GM18519 (cell line): ENCODE data around the gene ZNF507.
A peak's percentile ranks its signal among the peaks of the same experiment; 100 is the strongest.

ENCODE experiments used
- ATAC-seq: cut with Tn5 transposase; IDR thresholded peaks from one replicate; pipeline ENCODE4 v1.9.1; 2021; ENCODE audit warnings: mild to moderate bottlenecking, moderate library complexity; ENCODE audit not compliant: unreplicated experiment, low FRiP score

ZNF507 gene

DNA sequence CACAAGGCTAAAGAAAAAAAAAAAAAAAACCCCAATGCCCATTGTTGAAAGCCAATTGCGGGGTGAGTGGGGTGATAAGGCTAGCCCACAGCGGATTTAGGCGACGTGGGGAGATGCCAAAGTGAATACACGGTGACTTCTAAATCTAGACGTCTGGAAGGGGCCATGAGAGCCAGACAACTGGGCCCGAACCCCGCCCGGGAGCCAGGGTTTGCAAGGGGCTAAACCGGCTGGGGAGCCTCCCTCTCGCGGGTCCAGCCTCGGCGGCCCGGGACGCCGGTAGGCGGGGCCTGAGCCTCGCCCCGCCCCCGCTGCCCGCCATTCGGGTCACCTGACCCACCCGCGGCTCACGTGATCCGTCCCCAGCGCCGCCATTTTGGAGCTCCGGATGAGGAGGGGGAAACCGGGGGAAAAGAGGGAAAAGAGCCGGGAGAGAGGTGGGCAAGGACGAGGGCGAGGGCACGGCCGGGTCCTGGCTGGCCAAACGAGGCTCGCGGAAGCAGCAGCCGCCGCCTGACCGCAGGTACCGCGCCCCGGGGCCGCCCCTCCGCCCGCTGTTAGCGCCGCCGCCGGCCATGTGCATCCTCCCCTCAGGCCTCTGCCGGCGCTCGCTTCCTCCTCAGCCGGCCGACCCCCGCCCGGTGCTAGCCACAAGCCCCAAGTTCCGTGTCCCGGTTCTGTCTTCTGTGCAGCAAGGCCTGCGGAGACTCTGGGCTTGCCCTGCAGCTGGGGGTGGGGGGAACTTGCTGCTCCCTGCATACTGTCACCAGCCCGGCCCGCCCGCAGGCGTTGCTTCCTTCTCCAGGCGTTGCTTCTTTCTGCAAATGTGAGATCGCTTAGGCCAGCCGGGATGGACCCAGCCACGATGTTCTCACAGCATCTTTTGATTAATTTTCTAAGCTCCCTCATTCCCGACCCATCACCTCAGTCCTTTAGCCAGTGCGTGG lies at the start of gene ZNF507:
TSS of gene ZNF507 (plus strand) at position 350 of the 947 bp plus-strand sequence. CDS start 7,221 bp downstream, outside the sequence.
- peak; percentile 59 for ATAC-seq

DNA sequence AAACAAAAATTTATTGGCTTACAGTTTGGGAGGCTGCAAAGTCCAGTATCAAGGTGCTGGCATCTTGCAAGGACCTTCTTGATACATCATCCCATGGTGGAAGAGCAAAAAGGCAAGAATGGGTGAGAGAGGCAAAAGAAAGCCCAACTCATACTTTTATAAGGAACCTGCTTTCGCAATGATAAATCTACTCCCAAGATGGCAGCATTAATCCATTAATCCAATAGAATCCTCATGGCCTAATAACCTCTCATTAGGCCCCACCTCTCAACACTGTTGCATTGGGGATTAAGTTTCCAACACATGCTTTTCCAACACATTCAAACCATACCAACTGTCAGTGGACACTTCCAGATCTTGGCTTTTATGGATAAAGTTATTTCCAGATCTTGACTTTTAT lies 48.7 kb upstream of the ZNF507 start:
- no peak for ATAC-seq

DNA sequence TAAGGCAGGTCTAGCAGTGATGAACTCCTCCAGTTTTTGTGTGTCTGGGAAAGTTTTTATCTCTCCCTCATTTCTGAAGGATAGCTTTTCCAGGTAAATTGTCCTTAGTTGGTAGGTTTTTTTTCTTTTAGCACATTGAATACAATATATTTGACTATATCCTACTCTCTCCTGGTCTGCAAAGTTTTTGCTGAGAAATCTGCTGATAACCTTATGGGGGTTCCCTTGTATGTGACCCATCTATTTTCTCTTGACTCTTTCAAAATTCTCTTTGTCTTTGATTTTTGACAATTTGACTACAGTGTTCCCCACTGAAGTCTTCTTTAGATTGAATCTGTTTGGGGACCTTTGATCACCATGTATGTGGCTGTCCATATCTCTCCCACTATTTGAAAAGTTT lies 42.6 kb upstream of the ZNF507 start:
- ATAC-seq, result no peak

DNA sequence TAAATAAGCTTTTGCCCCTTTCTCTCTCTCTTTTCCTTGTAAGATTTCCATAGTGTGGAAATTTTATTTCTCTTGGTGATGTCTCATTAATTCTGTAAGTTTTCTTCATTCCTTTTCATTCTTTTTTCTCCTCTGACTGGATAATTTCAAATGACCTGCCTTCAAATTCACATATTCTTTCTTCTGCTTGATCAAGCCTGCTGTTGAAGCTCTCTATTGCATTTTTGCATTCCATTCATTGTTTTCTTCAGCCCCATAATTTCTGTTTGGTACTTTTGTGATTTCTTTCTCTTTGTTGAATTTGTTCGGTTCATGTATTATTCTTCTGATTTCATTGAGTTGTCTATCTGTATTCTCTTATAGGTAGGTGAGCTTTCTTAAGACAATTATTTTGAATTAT lies 42.2 kb upstream of the ZNF507 start:
- no peak for ATAC-seq

DNA sequence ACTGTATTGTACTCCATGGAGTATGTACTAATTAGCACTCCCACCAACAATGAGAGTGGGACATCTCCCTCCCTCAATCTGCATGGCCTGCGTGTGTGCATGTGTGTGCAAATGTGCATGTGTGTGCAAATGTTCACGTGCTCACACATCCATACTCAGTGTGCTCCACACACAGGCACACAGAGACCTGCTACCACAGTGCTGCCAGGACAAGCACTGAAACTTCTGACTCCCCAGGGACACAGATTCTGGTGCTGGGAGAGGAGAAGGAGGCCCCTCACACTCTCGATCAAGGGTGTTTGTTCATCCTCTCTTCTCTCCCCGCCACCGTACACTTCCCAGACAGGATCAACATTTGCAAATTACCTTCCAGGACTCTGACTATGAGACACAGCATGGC lies 37.8 kb upstream of the ZNF507 start:
- ATAC-seq, result no peak

DNA sequence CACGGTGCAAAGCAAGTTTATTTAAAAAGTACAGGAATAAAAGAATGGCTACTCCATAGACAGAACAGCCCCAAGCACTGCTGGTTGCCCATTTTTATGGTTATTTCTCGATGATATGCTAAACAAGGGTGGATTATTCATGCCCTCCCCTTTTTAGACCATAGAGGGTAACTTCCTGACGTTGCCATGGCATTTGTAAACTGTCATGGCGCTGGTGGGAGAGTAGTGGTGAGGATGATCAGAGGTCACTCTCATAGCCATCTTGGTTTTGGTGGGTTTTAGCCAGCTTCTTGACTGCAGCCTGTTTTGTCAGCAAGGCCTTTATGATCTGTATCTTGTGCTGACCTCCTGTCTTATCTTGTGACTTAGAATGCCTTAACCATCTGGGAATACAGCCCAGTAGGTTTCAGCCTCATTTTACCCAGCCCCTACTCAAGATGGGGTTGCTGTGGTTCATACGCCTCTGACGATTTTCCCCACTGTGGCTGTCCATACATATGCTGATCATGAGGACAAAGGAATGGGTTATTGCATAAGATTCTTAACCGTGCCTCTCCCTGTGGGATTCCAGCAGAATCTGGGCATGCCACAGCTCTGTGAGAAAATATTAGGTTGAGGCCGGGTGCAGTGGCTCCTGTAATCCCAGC lies 36.9 kb upstream of the ZNF507 start:
- ATAC-seq, result no peak

DNA sequence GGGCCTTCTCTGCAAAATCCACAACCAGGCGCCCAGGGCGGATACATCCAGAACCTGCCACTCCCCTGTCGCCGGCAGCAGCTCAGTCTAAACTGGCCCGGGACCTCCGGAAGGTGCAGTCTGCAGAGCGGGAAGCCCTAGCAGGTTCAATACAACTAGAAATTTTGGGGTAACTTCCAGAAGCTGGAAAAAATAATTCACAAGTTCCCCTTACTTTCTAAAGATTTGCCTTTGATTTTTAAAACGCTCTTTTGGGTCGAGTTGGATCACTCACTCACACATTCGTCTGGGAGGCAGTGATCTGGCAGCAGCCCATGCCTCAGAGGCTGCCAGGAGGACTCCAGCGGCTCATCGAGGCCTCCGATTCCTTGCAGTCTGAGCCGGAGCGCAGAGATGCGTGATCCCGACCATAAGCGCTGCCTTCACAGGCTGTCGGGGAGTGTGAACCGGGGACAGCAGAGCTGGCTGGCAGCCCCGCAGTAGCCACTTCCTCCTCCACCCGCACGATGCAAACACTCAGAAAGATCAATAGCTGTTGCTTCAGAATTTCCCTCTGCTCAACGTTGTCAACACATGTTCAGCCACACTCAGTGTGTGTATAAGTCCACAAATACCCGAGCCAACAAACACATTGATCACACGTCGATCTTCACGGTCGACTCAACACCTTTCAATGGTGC lies 35.6 kb upstream of the ZNF507 start:
- no peak for ATAC-seq

DNA sequence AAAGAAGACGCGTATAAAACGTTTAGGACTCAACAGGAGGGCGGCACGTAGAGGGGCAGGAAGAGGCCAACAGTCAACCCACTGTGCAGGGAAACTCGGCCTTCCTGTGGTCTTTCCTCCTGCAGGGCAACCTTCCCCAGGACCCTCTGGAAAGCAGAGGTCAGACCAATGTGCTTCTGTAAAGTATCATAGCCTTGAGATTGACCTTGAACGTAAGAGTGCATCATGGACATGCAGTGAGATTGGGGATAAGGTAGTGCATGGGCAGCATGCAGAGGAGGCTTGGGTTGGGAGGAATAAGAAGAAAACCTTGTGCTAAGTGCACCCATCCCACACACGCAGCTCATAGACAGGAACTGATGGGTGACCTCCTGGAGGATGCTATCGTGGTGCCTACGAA lies 34.0 kb upstream of the ZNF507 start:
- no peak for ATAC-seq

DNA sequence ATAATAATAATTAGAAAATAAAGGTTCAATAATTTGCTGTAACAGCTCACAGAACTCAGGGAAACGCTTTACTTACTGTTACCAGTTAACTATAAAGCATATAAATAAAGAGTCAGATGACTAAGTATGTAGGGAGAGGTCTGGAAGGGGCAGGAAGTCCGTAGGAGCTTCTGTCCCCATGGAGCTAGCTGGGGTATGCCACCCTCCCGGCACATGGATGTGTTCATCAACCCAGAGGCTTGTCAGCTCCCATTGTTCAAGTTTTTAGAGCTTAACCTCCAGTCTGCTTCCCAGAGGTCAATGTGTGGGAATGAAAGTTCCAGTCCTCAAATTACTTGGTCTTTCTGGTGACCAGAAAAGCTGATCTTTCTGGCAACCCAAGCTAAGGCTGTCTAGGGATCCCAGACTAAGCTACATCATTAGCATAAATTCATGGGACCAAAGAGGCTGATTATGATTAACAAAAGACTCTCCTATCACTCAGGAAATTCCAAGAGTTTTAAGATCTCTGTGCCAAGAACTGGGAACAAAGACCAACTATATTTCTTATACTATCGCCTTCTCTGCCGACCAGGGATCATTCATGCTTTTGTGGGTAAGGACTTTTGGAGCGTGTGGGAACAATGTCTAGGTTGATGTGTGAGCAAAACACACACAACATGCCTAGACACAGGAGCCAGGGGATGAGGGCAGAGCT lies 31.7 kb upstream of the ZNF507 start:
- no peak for ATAC-seq

DNA sequence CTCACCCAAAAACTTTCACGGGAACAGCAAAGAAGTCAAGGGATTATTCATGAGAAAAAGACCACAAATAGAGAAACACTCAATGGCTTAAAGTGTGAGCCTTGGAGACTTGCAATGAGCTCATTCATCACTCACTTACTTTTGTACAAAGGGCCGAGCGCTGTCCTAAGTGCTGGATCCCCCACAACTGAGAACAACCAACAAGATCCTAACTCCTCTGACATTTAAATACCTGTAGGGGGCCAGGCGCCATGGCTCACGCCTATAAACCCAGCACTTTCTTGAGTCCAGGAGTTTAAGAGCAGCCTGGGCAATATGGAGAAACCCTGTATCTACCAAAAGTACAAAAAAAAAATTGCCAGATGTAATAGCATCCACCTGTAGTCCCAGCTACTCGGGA lies 29.4 kb upstream of the ZNF507 start:
- ATAC-seq, result no peak

DNA sequence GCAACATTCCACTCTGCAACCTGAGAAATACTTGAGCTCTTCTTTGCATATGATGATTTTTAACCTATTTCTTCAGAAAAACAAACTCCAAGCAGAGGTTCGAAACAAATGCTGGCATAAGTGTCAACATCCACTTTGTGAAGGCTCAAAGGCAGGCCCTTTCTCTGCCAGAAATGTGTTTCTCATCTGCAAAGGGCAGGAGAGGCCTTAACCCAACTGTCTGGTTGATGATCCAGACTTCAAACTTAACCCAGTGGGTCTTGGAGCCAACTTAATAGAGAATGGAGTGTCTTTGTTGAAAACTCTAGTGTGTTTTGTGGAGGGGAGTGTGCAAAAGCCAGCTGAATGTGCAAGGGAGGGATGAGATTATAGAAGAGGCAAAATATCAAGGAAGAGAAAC lies 28.3 kb upstream of the ZNF507 start:
- ATAC-seq, result no peak

DNA sequence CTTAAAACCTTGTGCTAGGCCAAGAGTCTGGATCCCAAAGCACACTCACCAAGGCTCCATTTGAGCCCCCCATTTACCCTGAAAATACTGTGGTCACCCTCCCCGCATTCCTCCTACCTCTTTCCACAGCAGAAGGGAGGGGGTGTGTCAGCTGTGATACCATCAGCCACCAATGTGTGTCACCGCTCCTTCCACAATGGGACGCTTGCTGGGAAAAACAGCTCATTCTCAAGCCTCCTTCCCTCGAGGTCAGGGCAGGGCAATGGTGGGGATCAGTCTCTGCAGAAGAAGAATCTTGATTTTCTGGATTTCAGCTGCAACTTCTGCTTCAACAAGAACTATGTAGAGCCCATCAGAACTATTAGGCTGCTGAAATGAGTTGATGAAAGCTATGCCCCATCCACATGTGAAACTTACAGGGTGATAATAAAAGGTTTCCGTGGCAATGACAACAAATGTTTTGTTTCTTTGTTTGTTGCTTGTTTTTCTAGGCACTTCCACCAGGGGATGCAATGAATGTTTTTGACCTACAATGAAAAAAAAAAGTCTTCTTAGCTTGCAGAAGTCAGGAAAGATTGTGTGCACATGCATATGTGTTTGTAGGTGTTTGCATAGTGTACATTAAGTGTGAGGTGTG lies 26.4 kb upstream of the ZNF507 start:
- ATAC-seq, result no peak

DNA sequence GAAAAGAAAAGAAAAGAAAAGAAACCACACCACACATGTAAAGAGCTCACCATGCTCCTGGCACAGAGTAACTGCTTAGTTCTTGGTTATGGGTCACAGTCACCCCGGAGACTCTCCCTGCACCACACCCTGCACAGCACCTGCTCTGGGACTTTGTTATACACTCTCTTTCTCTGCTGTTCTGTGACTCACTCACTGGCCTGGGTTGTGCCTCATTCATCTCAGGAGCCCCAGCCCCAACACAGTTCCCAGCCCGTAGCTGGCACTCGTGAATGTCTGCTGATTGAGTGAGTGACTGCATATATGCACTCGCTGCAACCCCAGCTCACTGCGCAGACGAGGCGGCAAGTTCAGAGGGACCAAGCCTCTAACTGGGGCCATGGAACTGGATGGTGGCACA lies 22.9 kb upstream of the ZNF507 start:
- ATAC-seq, result no peak

DNA sequence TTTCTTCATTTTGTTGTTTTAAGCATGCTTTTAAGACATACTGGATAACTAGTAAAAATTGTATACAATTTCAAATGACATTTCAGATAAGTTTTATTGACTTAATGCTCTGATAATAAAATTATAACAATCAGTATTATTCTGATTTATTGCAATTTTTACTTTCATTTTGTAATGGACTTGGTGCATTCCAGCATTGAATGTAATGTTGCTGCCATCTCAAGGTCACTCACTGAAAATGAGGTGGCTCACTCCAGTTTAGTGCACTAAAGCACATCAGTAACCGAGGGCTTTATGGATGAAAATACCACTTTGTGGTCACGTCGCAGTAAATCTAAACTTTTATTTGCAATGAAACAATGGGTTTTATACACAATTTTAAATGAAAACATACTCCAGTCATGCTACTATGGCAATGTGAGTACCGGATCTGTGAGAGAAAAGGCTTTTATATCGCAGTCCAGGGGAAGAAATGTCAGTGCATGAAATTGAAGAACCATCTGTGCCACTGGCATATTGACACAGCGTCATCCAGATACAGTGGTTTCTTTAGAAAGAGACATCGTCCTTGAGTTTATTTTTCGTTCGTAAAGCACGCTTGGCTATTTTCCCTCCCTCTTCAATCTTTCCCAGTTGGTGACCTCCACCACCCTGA lies 20.7 kb upstream of the ZNF507 start:
- ATAC-seq, result no peak

DNA sequence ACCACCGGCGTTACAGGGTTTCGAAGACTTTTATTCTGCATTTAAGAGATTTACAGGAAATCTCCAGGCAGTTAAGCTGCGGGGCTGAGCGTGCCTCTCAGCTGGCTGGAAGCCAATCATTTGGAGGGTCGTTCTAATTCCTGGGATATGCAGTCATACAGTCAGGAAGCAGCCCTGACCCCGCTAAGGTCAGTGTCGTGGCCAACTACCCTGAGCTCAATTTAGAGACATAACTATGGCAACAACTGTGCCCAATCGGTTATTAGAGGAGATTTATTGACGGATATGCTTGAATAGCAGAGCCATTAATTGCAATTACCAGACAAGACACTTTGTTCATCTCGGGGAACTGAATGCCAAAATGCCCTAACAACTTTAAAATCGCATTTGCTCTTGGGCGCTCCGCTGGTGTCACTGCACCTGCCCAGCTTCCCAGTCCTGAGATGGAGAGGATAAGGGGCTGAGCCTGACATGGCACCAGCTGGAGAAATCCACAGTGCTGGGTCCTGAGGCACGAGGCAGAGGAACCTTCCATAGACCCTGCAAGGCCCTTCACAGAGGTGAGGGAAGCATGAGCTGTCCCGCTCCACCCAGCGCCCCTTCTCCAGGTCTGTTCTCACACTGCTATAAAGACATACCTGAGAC lies 15.1 kb upstream of the ZNF507 start:
- ATAC-seq, result no peak

DNA sequence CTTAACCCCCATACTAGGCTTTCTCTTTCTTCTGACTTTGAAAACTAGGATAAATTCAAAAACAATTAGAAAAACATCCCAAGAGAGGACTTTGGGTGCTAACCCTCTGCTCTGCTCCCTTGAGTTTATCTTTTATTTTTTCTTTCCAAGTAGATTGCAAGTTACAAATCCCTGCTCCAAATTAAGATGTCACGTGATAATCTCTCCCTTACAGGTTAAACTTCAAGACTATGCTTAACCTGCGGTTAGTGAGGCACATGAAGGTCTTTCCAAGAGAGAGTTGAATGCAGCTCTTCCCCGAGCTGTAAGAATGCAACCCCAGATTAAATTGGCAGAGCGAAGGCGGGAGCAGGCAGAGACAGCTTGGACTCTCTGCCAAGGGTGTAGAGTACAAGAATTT lies 12.2 kb upstream of the ZNF507 start:
- no peak for ATAC-seq

DNA sequence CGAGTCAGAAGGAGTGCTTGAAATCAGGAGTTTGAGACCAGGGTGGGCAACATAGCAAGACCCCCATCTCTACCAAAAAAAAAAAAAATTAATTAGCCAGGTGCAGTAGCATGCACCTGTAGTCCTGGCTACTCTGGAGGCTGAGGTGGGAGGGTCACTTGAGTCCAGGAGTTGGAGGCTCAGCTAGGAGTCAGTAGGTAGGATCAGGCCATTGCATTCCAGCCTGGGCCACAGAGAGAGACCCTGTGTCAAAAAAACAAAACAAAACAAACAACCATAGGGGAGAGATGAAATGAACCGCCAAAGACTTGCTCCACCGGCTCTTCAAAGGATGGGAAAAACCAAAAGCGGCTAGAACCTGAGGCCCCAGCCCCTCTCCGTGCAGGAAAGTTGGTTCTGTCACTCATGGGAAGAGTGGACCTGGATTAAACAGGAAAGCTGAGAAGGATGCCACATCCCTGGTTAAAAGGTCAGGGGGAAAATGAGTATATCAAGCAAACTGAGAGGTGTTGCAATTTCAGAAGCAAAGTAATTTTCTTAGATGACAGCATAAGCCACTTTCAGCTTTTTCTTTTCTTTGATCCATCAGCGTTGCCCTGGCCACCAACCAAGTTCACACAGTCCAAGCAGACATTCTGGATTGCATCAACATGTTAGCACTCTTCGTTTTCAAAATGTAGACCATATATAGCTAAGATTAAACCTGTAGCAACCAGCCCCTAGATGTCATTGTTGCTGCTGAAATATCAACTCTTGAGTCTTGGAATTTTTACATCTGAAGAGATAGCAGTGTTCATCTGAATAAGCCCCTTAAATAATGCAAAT lies 8.9 kb upstream of the ZNF507 start:
- ATAC-seq, result no peak

DNA sequence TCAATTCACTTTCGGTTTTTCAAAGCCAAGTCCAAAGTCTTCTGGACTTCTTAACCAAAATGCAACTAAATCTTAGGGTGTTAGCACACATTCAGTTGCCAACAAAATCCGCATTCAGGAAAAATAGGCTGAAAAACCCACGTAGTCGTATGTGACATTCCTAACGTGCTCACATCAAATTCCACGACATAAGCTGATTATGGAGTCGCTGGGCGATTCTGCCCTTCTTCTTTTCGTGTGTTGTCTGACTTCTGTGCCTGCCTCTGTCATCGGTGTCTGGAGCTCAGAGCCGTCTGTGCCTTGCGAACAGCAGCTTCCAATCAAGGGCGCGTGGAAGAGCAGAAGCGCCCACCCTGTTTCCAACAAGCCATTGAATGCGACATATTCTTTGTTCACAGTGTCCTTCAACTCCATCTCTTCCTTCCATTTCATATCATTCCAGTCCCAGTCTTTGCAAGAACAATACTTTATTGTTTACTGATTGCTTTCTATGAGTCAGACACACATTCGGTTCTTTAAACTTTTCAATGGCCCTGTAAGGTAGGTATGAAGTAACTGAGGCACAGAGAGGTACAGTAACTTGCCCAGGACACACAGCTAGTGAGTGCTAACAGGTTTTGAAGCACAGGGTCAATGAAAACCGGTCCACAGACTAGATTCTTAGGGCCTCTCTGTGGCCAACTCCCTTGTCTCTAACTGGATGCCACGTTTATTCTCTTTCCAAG lies 8.2 kb upstream of the ZNF507 start:
- ATAC-seq, result no peak
